Measurements from ENCODE around the gene COBL.

COBL gene

DNA sequence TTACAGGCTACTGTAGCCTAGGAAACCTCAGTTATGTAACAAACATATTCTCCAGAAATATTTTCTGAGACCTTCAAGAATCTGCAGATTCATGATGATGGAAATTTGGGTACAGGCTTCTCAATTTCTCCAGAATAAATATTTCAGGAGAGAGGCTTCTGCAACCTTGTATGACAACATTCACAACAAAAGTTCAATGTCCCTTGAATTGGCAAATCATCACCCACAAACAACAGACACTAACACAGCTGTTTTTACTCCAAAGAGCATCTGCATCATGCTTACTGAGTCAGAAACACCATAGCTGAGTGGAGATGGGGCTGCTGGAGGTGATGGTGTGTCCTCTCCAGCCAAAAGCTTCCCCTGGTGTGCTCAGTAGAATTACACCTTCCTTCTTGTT lies 9.3 kb upstream of the COBL start:
- DNase-seq: no peak

GRCh38 chr7:51325261-51325676 lies 8.7 kb upstream of the COBL start:
- no peak for DNase-seq

DNA sequence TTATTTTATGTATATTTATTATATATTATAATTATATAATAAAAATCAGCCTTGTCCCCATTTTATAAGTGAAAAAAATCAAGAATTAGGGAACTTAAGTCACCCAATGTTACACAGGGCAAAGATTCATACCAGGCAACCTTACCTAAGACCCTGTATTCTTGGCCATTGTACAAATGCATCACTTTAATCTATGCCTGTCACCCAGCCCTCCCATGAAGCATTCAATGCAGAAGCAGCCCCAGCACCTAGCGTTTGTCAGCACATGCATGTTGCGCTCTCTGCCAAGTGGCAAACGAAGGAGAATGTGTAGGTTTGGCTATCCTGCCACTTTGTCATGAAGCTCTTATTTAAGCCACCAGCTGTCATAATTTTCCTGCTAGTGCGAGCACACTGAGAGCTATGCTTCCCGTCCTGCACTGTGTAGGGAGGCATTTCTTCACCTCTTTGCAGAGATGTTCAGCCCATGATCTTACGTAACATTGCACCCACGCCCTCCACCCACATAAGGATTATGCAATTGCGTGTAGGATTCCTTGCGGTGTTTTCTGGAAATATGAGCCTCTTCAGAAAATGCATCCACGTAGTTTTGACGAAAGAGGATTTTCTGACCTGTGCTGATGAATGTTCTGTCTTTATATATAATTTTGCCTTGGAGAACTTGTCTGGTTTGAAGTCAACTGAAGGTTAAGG lies 7.7 kb upstream of the COBL start:
- no peak for DNase-seq

DNA sequence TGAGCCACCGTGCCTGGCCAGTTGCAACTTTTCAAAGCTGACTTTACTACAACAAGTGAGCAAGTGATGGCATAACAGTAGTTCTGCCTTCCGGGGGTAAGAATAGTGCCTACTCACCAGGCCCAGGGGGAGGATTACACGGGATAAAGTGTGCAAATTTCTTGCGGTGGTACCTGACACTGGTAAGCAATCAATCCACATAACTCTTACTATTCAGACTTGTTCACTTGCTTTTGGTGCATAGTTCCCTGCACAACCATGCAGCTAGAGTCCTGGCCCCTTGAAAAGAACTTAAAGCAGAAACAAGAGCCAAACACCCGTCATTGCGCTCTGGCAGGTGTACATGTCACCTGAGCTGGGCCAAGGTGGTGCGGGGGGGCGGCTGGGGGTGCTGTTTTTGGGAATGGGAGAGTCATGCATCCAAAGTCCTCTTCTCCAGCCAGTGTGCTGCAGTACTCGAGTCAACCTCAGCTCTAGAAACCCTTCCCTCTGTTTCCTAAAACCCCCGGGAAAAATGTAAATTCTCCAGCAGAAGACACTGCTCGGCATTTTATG lies 5.4 kb upstream of the COBL start:
- no peak for DNase-seq

DNA sequence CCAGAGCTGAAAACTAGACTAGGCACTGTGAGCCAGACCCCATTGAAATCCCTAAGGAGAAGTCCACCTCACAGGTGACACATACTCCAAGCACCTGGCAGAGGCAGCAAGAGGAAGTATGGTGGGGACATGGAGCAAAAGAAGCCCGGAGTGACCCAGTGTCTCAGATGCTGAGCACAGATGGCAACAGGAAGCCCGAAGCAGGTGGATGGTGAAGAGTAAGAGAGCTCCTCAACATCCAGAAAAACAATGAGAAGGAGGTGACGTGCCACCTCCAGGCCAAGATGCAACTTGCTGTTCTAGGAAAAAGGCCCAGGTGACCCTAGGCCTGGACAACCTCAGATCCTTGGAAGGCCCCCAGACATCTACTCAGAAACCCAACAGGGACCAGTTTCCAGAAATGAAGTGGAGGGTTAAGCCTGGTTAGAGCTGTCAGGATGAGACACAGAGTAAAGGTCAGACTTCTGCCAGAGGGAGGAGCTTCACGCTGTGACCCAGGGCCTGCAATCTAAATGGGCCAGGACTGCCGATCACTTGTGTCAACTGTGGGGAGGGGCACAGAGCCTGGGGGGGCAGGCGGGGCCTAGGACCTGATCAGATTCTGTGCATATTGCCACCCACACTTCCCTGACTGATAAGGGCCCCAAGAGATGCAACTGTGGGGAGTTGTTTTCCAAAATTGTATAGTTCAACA lies 2.4 kb upstream of the COBL start:
- no peak for DNase-seq

- DNase-seq: no peak
Observed at GRCh38 chr7:51318001-51318400, 1.4 kb upstream of the COBL start.

- DNase-seq: no peak
Observed at GRCh38 chr7:51317582-51317910, 937 bp upstream of the COBL start.

DNA sequence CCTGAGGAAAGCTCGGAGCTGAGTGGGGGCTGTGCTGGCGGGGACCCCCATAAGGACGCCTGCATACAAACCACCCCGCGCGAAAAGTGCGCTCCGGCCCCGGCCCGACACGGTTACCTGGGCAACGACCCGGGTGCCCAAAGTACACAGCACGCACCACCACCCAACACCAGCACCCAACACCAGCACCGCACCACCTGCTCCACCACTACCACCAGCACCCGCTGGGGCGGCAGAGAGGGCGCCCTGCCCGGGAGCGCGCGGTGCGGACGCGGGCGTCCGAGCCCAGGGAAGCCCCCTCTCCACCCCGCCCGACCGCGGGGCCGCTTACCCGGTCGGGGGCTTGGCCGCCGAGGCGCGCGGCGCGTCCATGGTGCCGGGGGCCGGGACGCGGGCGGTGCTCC lies 345 bp downstream of the COBL start:
- no peak for DNase-seq

- no peak for DNase-seq
Observed at GRCh38 chr7:51315393-51316261, 982 bp downstream of the COBL start.

DNA sequence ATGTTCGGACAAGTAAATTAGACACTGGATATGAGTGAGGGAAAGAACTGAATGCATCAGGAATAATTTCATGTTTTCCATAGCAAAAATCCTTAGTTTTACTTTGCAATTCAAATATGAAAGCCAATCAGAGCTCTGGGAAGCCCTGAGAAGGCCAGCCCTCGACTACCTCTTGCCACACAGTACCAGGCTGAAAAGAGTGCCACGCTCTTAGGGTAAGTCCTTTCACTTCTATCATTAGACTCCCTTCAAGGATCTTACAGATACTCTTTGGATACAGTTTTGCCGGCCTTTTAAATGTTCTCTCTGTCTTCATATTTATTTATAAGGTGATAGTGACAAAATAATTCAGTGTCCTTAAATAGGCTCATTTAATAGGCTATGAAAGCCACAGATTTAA lies 1.9 kb downstream of the COBL start:
- DNase-seq: no peak

DNA sequence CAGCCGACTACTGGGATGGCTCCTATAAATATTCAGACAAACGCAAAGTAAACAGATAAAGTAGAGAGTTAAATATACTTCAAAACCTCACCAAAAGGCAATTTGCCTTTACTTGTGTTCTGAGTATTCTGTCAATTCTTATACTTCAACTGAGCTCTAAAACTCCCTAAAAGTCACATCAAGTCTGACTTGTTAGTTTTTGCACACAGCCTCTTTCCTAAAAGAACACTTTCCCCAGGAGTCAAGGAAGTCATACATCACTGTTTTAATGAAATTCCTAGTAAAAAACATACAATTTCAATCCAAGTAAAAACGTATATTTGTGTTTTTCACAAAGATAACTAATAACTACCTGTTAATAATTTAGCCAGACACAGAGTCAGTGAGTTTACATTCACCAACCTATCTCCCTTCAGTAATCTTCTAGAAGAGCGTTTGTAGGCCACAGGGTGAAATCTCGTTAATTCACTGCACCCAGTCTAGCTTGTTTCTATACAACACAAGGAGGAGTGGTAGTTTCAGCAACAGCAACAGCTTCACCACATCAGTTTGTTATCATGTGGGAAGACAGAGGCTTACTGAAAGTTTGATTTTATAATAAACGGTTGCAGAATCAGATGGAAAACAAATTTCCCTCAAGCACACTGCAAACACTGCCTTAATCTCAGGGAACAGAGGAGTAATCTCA lies 2.7 kb downstream of the COBL start:
- DNase-seq: no peak

GRCh38 chr7:51312951-51313737 lies 3.5 kb downstream of the COBL start:
- DNase-seq: no peak

GRCh38 chr7:51311166-51311565 lies 5.4 kb downstream of the COBL start:
- no peak for DNase-seq

- no peak for DNase-seq
Observed at GRCh38 chr7:51310131-51310583, 6.5 kb downstream of the COBL start.

DNA sequence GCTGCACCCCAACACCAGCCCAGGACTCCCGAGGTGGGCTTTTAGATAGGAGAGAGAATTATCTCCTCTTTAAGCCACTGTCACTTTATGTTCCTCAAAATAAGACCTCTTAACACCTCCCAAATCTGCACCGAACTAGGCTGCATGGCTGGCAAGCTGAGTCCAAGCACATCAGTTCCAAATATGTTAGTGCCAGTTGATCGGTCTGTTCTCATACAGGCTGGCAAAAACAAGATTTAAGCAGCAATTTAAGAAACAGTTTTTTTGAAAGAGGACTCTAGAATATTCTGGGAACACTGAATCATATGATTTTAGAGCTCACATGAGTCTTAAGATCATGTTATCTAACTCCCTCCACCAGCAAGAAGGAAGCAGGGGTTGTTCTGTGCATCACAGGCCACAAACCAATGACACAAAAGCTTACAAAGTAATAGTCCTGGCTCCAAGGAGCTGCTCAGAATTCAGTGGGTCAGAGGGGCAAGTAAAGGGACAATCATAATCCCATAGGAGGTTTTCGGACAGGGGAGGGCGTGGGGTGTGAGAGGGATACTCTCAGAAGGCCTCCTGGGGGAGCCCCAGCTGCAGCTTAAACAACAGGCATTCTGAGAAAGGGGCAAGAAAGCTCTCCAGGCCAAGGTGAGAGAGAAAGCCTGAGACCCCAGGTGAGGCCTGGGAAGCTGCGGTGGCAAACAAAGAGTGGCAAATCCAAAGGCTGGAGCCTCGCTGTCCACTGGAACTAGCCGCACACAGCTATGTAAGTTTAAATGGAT lies 7.1 kb downstream of the COBL start:
- no peak for DNase-seq

- no peak for DNase-seq
Observed at GRCh38 chr7:51308696-51309095, 7.9 kb downstream of the COBL start.

DNA sequence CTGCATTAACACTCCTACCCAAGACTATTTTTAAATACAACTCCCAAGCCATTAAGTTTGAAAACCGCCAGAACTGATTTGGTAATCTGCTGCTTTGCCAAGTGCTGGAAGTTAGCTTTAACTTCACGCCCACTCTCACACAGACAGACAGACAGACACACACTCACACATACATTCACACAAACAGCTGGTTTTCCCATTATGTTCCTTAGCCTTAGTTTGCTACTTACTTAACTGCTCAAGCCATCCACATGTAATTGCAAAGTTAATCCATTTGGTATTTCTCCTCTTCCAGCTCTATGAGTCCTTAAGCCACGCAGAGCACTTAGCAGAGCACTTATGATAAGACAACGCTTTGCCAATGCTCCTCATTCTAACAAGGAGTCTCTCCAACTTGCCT lies 8.3 kb downstream of the COBL start:
- DNase-seq: no peak

DNA sequence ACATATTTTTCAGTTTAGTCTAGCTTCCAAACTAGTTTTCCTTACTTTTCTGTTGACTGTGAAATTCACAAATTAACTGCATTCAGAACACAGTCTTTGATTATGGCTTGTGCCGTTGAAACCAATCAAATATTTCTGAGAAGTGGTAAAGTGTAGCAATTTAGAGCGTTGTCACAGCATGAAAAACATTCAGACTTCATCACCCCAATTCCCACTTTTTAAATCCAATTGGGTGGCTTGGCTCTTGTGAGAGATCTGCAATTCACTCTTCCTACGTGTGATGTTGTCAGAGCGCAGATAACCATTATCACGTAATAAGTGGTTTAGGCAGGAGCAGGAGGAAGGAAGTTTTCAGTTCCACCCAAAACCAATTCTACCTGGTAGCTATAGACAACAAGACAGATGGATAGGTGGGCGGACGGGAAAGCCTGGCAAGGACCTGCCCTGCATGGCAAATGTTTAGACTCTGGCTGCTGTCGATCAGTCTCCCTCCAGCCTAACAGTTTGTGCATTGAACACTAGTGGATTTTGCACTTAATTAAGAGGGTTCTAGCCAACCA lies 8.9 kb downstream of the COBL start:
- DNase-seq: no peak

GRCh38 chr7:51306761-51307160 lies 9.8 kb downstream of the COBL start:
- DNase-seq: no peak

DNA sequence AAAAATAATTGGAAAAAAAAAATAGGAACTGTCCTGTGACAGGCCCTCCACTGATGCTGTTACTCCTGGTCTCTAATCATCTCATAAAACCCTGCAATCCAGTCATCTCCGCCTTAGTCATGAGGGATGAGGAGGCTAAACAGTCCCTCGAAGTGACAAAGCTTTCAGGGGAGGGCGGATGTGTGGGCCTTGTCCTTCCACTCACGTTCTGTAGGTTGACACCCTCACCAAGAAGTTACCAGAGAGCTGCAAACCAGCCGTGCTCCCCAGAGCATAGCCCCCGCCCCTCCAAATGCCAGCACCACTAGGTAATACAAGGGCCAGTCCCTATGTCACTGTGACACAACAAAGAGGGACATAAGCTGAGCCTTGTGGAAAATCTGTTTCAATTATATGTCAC lies 11.9 kb downstream of the COBL start:
- no peak for DNase-seq

GRCh38 chr7:51303142-51303525 lies 13.5 kb downstream of the COBL start:
- DNase-seq: no peak

All from fibroblast of skin of right biceps (primary cell).